PFSK-1 (cell line): ENCODE measurements around the gene MBNL2.

Source experiments
- FOXP2 ChIP-seq: optimal IDR thresholded peaks from 2 replicates; pipeline ENCODE3; 2011; ENCODE audit warnings: borderline replicate concordance, control low read depth, inconsistent platforms; ENCODE audit not compliant: insufficient read depth; ENCODE audit errors: extremely low read length, extremely low read depth
- POLR2AphosphoS5 ChIP-seq: IDR thresholded peaks from 2 replicates; pipeline ENCODE4 v1.6.1; 2012; ENCODE audit warnings: low read depth, mild to moderate bottlenecking, control low read depth, low read length, moderate library complexity
- REST ChIP-seq, 2 experiments: IDR thresholded peaks; 2 replicates each; pipeline versions ENCODE4 v1.6.1 to v1.8.0; 2011 to 2012; ENCODE audit warnings: low read depth in 2 of 2, low read length in 2 of 2, control low read depth in 1 of 2, inconsistent platforms in 1 of 2, mild to moderate bottlenecking in 1 of 2, moderate library complexity in 1 of 2; ENCODE audit not compliant: insufficient read depth in 1 of 2
- SIN3A ChIP-seq: IDR thresholded peaks from 2 replicates; pipeline ENCODE4 v1.6.1; 2012; ENCODE audit warnings: mild to moderate bottlenecking, low read length, moderate library complexity, borderline replicate concordance; ENCODE audit not compliant: insufficient read depth
- TAF1 ChIP-seq: IDR thresholded peaks from 2 replicates; pipeline ENCODE4 v1.6.1; 2012; ENCODE audit warnings: low read length, control low read depth, borderline replicate concordance; ENCODE audit not compliant: insufficient read depth

Gene MBNL2

DNA sequence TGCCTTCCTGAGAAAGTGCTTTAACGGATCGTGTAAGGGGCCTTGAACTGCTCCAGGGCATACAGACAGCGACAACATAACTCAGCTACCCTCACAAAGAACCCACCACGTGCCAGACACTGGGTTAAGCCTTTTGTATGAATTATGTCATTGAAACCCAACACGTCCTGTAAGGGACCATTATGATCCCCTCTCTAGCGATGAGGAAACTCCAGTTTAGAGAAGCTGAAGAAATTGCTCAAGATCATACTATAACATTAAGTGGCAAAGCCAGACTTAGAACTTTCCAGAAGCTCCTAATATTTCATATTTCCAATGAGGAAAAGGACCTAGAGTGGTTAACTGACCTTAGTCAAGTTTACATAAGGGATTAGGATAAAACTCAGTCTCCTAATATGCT, 154.8 kb downstream of the MBNL2 start:
- TF ChIP-seq REST (IDR thresholded peaks at IDR 0.05; ENCODE audit: insufficient read depth in 1 of 2, low read depth in 2 of 2, low read length in 2 of 2): no peak

GRCh38 chr13:97379386-97379785, 157.3 kb downstream of the MBNL2 start:
- TF ChIP-seq SIN3A: no peak

DNA sequence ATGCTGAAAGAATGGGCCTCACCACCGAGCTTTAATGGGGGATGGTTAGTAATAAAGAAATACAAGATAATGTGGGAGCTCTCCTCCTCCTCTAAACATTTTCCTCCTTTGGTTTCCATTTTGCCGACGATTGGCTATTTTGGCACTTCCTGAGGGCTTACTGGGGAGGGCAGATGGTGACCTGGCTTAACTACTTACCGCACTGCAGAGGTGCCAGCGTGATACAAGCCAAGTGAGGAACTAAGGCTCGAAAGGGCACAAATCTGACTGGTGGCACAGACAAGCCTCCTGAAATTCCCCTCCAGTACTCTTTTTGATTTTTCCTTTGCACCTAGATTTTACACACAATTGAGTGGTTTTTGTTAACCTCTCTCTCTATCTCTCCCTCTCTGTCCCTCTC, 158.6 kb downstream of the MBNL2 start:
- TF ChIP-seq POLR2AphosphoS5 (no peak), SIN3A (no peak), TAF1 (no peak), FOXP2 (no peak), REST (IDR thresholded peaks at IDR 0.05; ENCODE audit: insufficient read depth in 1 of 2, low read depth in 2 of 2, low read length in 2 of 2) (no peak)

- TF ChIP-seq REST (IDR thresholded peaks at IDR 0.05; ENCODE audit: insufficient read depth in 1 of 2, low read depth in 2 of 2, low read length in 2 of 2) (no peak), POLR2AphosphoS5 (no peak), FOXP2 (no peak), TAF1 (no peak), SIN3A (no peak)
These were observed 159.1 kb downstream of the MBNL2 start for GRCh38 chr13:97381189-97381588.

- TF ChIP-seq POLR2AphosphoS5 (no peak), REST (IDR thresholded peaks at IDR 0.05; ENCODE audit: insufficient read depth in 1 of 2, low read depth in 2 of 2, low read length in 2 of 2) (no peak), FOXP2 (no peak), TAF1 (no peak), SIN3A (no peak)
These were observed 160.1 kb downstream of the MBNL2 start for GRCh38 chr13:97382276-97382675.

- TF ChIP-seq TAF1 (no peak), POLR2AphosphoS5 (no peak), REST (IDR thresholded peaks at IDR 0.05; ENCODE audit: insufficient read depth in 1 of 2, low read depth in 2 of 2, low read length in 2 of 2) (no peak), SIN3A (no peak), FOXP2 (no peak)
These were observed 162.2 kb downstream of the MBNL2 start for GRCh38 chr13:97384371-97384770.
